Hippocampal formation (tissue), 2 donors: ENCODE data around the gene SLC43A2.
"Not testable (repeated sequence)": the region's sequence is repeated elsewhere in the genome, so short reads cannot be mapped to it uniquely, and the experiment has no call there.

ENCODE experiments used
- DNase-seq, 2 donors: peaks; one replicate each; lab custom pipeline; 2025; lab: John Stamatoyannopoulos, UW

The SLC43A2 gene

DNA sequence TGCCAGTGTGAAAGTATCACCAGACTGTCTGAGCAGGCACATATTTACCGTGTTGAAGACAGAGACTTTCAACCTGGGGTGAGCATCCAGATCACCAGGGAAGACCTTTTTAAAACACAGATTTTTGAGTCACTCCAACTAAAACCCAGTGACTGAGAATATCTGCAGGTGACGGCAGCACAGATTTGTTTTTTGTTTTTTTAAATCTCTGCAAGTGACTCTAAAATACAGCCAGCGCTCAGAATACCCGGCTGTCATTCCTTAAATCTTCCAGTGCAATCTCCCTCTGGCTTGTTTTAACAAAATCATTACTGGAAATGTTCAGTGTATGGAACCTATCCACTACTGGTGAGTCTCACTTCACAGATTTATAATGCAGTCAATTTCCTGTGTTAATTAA, 92.9 kb downstream of the SLC43A2 start:
- DNase-seq, result no peak

DNA sequence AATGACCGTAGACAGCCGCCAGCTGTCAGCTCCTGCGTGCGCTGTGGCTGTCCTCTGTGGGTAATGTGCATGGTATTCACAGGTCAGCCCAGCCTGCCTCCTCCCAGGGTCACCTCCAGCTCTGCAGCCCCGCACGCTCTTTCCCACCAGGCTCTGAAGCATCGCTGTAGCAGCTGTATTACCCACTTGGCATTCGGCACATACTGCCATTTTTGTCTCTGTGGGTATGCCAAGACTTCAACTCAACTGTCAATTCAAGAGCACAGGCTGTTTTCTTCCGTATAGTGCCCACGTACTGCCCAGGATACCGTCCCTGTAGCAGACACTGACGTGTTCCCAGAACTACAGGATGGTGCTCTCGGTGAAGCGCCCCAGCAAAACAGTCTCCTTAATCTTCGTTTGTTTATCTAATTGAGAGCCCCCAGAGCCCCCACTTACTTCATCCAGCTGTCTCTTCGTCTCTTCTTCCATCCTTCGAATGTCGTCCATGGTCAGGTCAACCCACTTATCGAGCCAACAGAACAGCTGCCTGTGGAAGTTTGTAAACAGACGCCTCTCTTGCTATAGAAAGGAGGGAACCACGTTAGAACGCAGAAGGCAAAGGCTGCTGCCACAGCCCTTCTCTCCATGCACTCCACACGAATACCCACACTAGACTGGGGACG, 94.8 kb downstream of the SLC43A2 start:
- DNase-seq, result no peak

- peak in 1 of 2 donors; percentile 3 for DNase-seq
These were observed 95.6 kb downstream of the SLC43A2 start for GRCh38 chr17:1532836-1533602.

- DNase-seq, result no peak
These were observed 98.8 kb downstream of the SLC43A2 start for GRCh38 chr17:1529863-1530262.

DNA sequence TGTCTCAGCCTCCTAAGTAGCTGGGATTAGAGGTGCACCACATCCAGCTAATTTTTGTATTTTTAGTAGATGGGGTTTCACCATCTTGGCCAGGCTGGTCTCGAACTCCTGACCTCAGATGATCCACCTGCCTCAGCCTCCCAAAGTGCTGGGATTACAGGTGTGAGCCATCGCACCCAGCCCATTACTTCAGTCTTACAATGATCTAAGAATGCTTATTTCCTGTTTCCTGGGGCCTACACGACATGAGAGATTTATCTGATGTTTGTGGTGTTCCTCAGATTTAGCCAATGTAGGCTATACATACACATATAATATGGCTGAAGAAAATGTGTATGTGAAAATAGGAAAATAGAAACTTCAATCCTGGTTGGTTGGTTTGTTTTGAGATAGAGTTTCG, 101.8 kb downstream of the SLC43A2 start:
- not testable (repeated sequence) for DNase-seq

DNA sequence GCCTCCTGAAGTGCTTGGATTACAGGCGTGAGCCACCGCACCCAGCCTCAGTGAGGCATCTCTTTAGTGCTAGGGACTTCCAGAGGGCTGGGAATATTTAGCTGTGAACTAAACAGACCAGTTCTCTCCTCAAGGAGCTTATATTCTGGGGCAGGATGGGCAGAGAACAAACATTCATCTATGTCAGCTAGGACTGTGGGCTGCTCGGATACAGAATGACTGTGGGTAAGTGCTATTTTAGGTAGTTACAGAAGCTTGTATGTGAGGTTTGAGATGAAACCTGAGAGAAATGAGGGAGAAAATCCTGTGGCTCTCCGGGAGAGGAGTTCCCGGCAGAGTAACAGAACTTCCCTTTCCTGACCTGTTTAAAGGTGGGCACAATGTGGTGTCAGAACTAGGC, 106.0 kb downstream of the SLC43A2 start:
- no peak for DNase-seq

- DNase-seq, result no peak
These were observed 107.5 kb downstream of the SLC43A2 start for GRCh38 chr17:1521086-1521640.

DNA sequence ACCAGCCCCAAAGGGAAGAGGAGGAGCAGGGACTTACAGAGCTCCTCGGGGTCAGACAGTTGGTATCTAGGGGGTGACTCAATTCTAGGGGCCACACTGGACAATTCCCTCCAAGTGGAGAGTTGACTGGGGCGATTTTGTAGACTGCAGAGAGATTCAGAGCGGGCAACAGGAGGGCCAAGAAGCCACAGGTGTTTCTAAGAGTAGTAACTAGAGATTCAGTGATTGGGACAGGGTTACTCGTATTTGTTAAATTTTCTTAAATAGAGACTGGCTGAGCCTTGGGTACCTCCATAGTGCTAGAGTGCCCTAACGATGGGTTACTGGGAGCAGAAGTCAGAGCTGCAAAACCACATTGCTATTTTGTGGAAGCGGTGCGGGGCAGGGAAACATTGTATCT, 109.0 kb downstream of the SLC43A2 start:
- DNase-seq, result no peak
